HUES64 (cell line): ENCODE measurements around the gene SETD1A.

Experiments used
- H3K27ac ChIP-seq: 2 replicates; pipeline ENCODE4 v1.7.0; 2013; ENCODE audit warnings: low read depth, low read length, inconsistent platforms
- H3K27me3 ChIP-seq: 2 replicates; pipeline ENCODE4 v1.6.1; 2013; ENCODE audit warnings: mild to moderate bottlenecking, low read length; ENCODE audit not compliant: insufficient read depth
- H3K36me3 ChIP-seq: 2 replicates; pipeline ENCODE4 v1.6.1; 2013; ENCODE audit warnings: mild to moderate bottlenecking, low read length; ENCODE audit not compliant: insufficient read depth
- H3K4me1 ChIP-seq: 2 replicates; pipeline ENCODE4 v1.6.1; 2013; ENCODE audit warnings: mild to moderate bottlenecking, low read length, moderate library complexity; ENCODE audit not compliant: insufficient read depth
- H3K4me3 ChIP-seq: 2 replicates; pipeline ENCODE4 v1.5.1; 2013; ENCODE audit warnings: mild to moderate bottlenecking, low read length, moderate library complexity
- H3K9ac ChIP-seq: 2 replicates; pipeline ENCODE4 v1.6.1; 2013; ENCODE audit warnings: mild to moderate bottlenecking, low read depth, low read length
- H3K9me3 ChIP-seq: 2 replicates; pipeline ENCODE4 v1.6.1; 2013; ENCODE audit warnings: low read depth, low read length; ENCODE audit not compliant: insufficient read depth
- WGBS: fragments of 150-250, 120-280 bp; methylation state at CpG from one replicate; pipeline ENCODE4 v1.1.7; 2013; ENCODE audit warnings: missing lambda C conversion rate; 5-methylcytosine and 5-hydroxymethylcytosine counted together

Gene SETD1A

DNA sequence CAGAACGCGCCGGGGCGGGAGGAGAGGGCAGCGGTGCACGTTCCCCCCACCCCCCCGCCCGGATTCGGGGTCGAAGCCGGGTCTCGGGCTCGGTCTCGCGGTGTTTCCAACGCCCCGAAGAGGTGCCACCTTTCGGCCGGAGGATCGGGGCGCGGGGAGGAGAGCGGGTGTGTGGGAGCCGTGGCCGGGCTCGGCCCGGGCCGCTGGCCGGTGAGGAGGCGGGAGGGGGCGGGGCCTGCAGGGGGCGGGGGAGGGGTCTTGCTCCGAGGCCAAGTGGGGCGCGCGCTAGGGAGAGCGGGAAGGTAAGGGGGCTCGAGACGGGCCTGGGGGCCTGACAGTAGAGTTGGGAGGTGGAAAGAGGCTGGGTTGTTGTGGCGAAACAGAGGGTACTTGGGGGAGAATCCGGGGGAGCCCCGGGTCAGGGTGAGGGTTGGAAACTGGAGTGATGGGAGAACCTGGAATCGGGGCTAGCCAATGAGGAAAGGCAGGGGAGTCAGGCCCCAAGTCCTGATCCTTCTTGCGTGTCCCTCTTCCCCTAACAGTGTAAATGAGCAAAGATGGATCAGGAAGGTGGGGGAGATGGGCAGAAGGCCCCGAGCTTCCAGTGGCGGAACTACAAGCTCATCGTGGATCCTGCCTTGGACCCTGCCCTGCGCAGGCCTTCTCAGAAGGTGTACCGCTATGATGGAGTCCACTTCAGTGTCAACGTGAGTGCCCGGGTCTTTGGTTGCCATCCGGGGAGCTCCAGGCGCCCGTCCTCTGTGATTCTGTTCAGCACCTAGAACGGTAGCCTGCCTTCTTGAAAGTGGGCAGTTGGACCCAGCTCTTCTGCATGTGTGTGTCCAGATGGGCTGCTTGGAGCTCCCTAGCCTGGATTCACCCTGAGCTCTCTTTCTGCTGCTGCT, 873 bp downstream of the SETD1A start:
- H3K4me3 ChIP-seq, result peak overlapping the region; percentile 92
- peaks cover 48% of the 10 kb centered on the region for H3K36me3 ChIP-seq

DNA sequence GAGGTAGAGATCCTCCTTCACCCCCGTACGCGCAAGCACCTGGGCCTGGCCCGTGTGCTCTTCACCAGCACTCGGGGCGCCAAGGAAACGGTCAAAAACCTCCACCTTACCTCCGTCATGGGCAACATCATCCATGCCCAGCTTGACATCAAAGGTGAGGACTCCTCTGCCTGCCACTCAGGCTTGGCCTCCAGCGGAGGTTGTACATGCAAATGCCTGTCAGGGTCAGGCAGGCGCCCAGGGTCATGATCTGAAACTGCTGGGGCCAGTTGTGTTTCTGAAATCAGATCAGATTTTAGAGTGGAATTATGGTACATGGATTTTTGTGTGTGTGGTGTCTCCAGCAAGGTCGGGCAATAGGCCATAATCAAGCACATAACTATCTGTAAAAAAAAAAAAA, 3.8 kb downstream of the SETD1A start:
- Histone ChIP-seq H3K27ac (no peak overlapping the region), H3K27me3 (no peaks in the 10 kb centered on the region), H3K4me1 (0 out of 2 replicates have a peak, but pooled peaks cover 4% of the 10 kb centered on the region), H3K4me3 (no peak overlapping the region), H3K9me3 (no peaks in the 10 kb centered on the region), H3K36me3 (peaks cover 76% of the 10 kb centered on the region), H3K9ac (no peak overlapping the region)
- 96% methylated on average over 10 of the region's 11 CpGs for WGBS

More for the DNA sequence above, 873 bp downstream of the SETD1A start:
- WGBS, result 23% methylated on average over 43 of the region's 55 CpGs
- no peaks in the 10 kb centered on the region for H3K27me3 ChIP-seq
- peak overlapping the region; percentile 100 for H3K9ac ChIP-seq
- no peaks in the 10 kb centered on the region for H3K9me3 ChIP-seq
- H3K4me1 ChIP-seq, result 0 out of 2 replicates have a peak, but pooled peaks cover 4% of the 10 kb centered on the region
- H3K27ac ChIP-seq, result peak overlapping the region; percentile 100; the same call in 1 of the 2 replicates

- no peaks in the 10 kb centered on the region for H3K4me1 ChIP-seq
- H3K9me3 ChIP-seq, result no peaks in the 10 kb centered on the region
- H3K36me3 ChIP-seq, result peaks cover 93% of the 10 kb centered on the region
- 93% methylated on average over 18 of the region's 18 CpGs for whole genome bisulfite sequencing
- no peaks in the 10 kb centered on the region for H3K27me3 ChIP-seq
- H3K4me3 ChIP-seq, result no peak overlapping the region
- no peak overlapping the region for H3K9ac ChIP-seq
- no peak overlapping the region for H3K27ac ChIP-seq
These were observed 6.5 kb downstream of the SETD1A start for GRCh38 chr16:30963925-30964511.

DNA sequence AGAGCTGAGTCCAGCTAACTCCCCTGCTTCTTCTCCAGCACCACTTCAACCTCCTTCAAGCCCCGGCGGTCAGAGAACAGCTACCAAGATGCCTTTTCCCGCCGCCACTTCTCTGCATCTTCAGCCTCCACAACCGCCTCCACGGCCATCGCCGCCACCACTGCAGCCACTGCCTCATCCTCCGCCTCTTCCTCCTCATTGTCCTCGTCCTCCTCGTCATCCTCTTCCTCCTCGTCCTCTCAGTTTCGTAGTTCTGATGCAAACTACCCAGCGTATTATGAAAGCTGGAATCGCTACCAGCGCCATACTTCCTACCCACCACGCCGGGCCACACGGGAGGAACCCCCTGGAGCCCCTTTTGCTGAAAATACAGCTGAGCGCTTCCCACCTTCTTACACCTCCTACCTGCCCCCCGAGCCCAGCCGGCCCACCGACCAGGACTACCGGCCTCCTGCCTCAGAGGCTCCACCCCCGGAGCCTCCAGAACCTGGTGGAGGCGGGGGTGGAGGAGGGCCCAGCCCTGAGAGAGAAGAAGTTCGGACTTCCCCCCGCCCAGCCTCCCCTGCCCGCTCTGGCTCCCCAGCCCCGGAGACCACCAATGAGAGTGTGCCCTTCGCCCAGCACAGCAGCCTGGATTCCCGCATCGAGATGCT, 7.1 kb downstream of the SETD1A start:
- H3K4me3 ChIP-seq, result no peak overlapping the region
- H3K27me3 ChIP-seq, result no peaks in the 10 kb centered on the region
- H3K9ac ChIP-seq, result no peak overlapping the region
- 94% methylated on average over 33 of the region's 33 CpGs for WGBS
- no peaks in the 10 kb centered on the region for H3K4me1 ChIP-seq
- H3K27ac ChIP-seq, result no peak overlapping the region
- peaks cover 93% of the 10 kb centered on the region for H3K36me3 ChIP-seq
- H3K9me3 ChIP-seq, result no peaks in the 10 kb centered on the region

- H3K4me1 ChIP-seq, result no peaks in the 10 kb centered on the region
- WGBS, result 94% methylated on average over 15 of the region's 15 CpGs
- no peaks in the 10 kb centered on the region for H3K27me3 ChIP-seq
- H3K36me3 ChIP-seq, result peaks cover 91% of the 10 kb centered on the region
- no peaks in the 10 kb centered on the region for H3K9me3 ChIP-seq
- H3K27ac ChIP-seq, result no peak overlapping the region
- no peak overlapping the region for H3K4me3 ChIP-seq
- no peak overlapping the region for H3K9ac ChIP-seq
These were observed 7.9 kb downstream of the SETD1A start for GRCh38 chr16:30965436-30965835.

DNA sequence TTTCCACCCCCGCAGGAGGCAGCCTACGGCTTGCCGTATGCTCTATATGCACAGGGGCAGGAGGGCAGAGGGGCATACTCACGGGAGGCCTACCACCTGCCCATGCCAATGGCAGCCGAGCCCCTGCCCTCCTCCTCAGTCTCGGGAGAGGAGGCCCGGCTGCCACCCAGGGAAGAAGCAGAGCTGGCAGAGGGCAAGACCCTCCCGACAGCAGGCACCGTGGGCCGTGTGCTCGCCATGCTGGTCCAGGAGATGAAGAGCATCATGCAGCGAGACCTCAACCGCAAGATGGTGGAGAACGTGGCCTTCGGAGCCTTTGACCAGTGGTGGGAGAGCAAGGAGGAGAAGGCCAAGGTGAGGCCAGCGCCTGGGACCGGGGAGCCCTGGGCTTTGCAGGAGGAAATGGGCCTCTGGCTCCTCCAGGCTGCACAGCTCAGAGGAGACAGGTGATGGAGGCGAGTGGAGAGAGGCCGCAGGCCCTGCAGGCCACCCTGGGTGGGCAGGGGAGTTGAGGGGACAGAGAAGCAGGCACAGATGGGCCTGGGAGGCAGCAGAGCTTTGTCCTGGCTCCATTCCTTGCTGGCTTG, 8.6 kb downstream of the SETD1A start:
- H3K27ac ChIP-seq, result no peak overlapping the region
- H3K4me1 ChIP-seq, result no peaks in the 10 kb centered on the region
- H3K4me3 ChIP-seq, result no peak overlapping the region
- H3K9ac ChIP-seq, result no peak overlapping the region
- no peaks in the 10 kb centered on the region for H3K9me3 ChIP-seq
- H3K27me3 ChIP-seq, result no peaks in the 10 kb centered on the region
- H3K36me3 ChIP-seq, result peaks cover 91% of the 10 kb centered on the region
- WGBS, result 94% methylated on average over 19 of the region's 19 CpGs

DNA sequence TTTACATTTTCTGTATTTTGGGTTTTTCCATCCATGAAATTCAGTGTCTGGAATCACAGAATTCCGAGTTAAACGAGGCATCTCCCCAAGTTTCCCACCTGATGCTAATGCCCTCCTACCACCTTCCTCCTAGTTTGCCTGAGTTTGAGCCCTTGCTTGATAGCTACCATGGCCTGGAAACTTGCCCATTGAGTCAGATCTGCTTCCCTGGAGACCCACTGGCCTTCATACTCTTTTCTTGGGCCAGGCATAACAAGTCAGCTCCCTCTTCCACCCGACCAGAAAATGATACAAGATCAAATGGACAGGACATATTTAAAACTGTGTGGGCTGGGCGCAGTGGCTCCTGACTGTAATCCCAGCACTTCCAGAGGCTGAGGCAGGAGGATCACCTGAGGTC, 10.2 kb downstream of the SETD1A start:
- peaks cover 91% of the 10 kb centered on the region for H3K36me3 ChIP-seq
- no peak overlapping the region for H3K27ac ChIP-seq
- WGBS, result 93% methylated on average over 4 of the region's 4 CpGs

GRCh38 chr16:30969246-30969842, 11.8 kb downstream of the SETD1A start:
- no peaks in the 10 kb centered on the region for H3K4me1 ChIP-seq
- no peak overlapping the region for H3K9ac ChIP-seq
- H3K27me3 ChIP-seq, result no peaks in the 10 kb centered on the region
- H3K9me3 ChIP-seq, result no peaks in the 10 kb centered on the region
- H3K36me3 ChIP-seq, result peaks cover 91% of the 10 kb centered on the region
- no peak overlapping the region for H3K27ac ChIP-seq
- WGBS, result 95% methylated on average over 19 of the region's 19 CpGs
- H3K4me3 ChIP-seq, result no peak overlapping the region

More for the DNA sequence above, 10.2 kb downstream of the SETD1A start:
- Histone ChIP-seq H3K27me3 (no peaks in the 10 kb centered on the region), H3K9ac (no peak overlapping the region), H3K4me1 (no peaks in the 10 kb centered on the region), H3K9me3 (no peaks in the 10 kb centered on the region), H3K4me3 (no peak overlapping the region)

GRCh38 chr16:30971298-30971697, 13.7 kb downstream of the SETD1A start:
- no peaks in the 10 kb centered on the region for H3K27me3 ChIP-seq
- H3K27ac ChIP-seq, result no peak overlapping the region
- no peak overlapping the region for H3K4me3 ChIP-seq
- H3K36me3 ChIP-seq, result peaks cover 93% of the 10 kb centered on the region
- H3K4me1 ChIP-seq, result no peaks in the 10 kb centered on the region
- H3K9ac ChIP-seq, result no peak overlapping the region
- 95% methylated on average over 14 of the region's 14 CpGs for WGBS
- no peaks in the 10 kb centered on the region for H3K9me3 ChIP-seq

GRCh38 chr16:30972872-30973271, 15.3 kb downstream of the SETD1A start:
- Histone ChIP-seq H3K4me3 (no peak overlapping the region), H3K9me3 (no peaks in the 10 kb centered on the region), H3K27ac (no peak overlapping the region), H3K4me1 (no peaks in the 10 kb centered on the region), H3K36me3 (peaks cover 86% of the 10 kb centered on the region), H3K27me3 (no peaks in the 10 kb centered on the region), H3K9ac (no peak overlapping the region)
- 85% methylated on average over 7 of the region's 7 CpGs for WGBS
